DOHH2 (cell line): ENCODE data around the gene DNAH1.

Experiments
- H3F3A ChIP-seq: fragments of 200-600 bp; sonication (generic), shearing (Covaris generic); 2 replicates; pipeline ENCODE4 v1.6.0; 2016; ENCODE audit warnings: antibody characterized with exemption, mild to moderate bottlenecking; ENCODE audit not compliant: control insufficient read depth, insufficient read depth
- H3K27ac ChIP-seq: fragments of 200-600 bp; sonication (generic); 2 replicates; pipeline ENCODE4 v1.5.1; 2014; ENCODE audit warnings: low read depth, mild to moderate bottlenecking, low read length, moderate library complexity
- H3K27me3 ChIP-seq: fragments of 200-600 bp; sonication (generic); 2 replicates; pipeline ENCODE4 v1.6.1; 2014; ENCODE audit warnings: mild to moderate bottlenecking, low read length, mixed read lengths; ENCODE audit not compliant: control insufficient read depth
- H3K36me3 ChIP-seq: fragments of 200-600 bp; sonication (generic); 2 replicates; pipeline ENCODE4 v1.6.1; 2014; ENCODE audit warnings: mild to moderate bottlenecking, low read length, moderate library complexity, mixed read lengths; ENCODE audit not compliant: control insufficient read depth
- H3K4me1 ChIP-seq: fragments of 200-600 bp; sonication (generic); 2 replicates; pipeline ENCODE4 v1.6.1; 2014; ENCODE audit warnings: mild to moderate bottlenecking, low read length, mixed read lengths; ENCODE audit not compliant: control insufficient read depth
- H3K4me2 ChIP-seq: fragments of 200-600 bp; sonication (generic); 2 replicates; pipeline ENCODE4 v1.6.0; 2014; ENCODE audit warnings: mild to moderate bottlenecking, low read length, moderate library complexity
- H3K4me3 ChIP-seq: fragments of 200-600 bp; sonication (generic); 2 replicates; pipeline ENCODE4 v1.5.1; 2014; ENCODE audit warnings: mild to moderate bottlenecking, low read length, mixed read lengths
- H3K79me2 ChIP-seq: fragments of 200-600 bp; sonication (generic); 2 replicates; pipeline ENCODE4 v1.6.1; 2014; ENCODE audit warnings: mild to moderate bottlenecking, low read length, mixed read lengths; ENCODE audit not compliant: control insufficient read depth
- H3K9me2 ChIP-seq: fragments of 200-600 bp; sonication (generic); replicated peaks from 2 replicates; pipeline ENCODE4 v1.6.1; 2014; ENCODE audit warnings: mild to moderate bottlenecking, low read length, mixed read lengths; ENCODE audit not compliant: control insufficient read depth
- H3K9me3 ChIP-seq: fragments of 200-600 bp; sonication (generic); 2 replicates; pipeline ENCODE4 v1.6.1; 2014; ENCODE audit warnings: antibody characterized with exemption, low read length, mixed read lengths; ENCODE audit not compliant: control insufficient read depth, insufficient read depth
- H4K20me1 ChIP-seq: fragments of 200-600 bp; sonication (generic); 2 replicates; pipeline ENCODE4 v1.6.0; 2014; ENCODE audit warnings: low read depth, mild to moderate bottlenecking, antibody characterized with exemption, low read length, moderate library complexity; ENCODE audit not compliant: control insufficient read depth, insufficient read depth
- EZH2phosphoT487 ChIP-seq: fragments of 200-600 bp; sonication (generic); IDR thresholded peaks from 2 replicates; pipeline ENCODE4 v1.6.1; 2017; ENCODE audit warnings: borderline replicate concordance, mild to moderate bottlenecking, antibody characterized with exemption, low read length, moderate library complexity, mixed read lengths
- TF ChIP-seq, protein P1 (sequence below): fragments of 200-600 bp; sonication (generic); IDR thresholded peaks from one replicate; pipeline ENCODE4 v1.5.1; 2014; ENCODE audit warnings: antibody characterized with exemption, mild to moderate bottlenecking, low read depth, low read length; ENCODE audit not compliant: poor library complexity, severe bottlenecking

DNAH1 gene

DNA sequence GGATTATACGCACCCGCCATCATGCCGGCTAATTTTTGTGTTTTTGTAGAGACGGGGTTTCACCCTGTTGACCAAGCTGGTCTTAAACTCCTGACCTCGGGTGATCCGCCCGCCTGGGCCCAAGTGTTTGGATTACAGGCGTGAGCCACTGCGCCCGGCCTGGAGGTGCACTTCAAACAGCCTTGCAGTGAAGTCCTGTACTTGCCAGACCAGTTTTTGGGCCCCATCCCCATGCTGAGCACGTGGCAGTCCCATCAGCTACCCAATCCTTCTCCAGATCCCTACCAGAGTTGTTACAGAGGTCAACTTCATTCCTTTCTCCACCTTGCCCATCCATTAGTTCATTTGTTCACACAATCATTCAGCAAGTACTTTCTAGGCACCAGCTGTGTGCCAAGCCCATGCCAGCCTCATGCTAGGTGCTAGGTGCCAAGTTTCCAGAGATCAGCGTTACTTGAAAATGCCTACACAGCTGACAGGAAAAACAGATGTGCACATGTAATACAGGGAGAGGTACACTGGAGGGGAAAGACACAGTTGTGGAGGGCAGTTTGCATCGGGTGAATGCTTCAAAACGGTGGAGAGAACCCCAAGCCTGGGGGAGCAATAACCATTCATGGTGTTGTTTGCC is 2.2 kb downstream of the DNAH1 start:
- H3K79me2 ChIP-seq = no peaks in the 10 kb centered on the region
- H3K9me2 ChIP-seq = no peaks in the 10 kb centered on the region
- no peak overlapping the region for H3K4me2 ChIP-seq
- H3K4me1 ChIP-seq = peaks cover 15% of the 10 kb centered on the region
- H3K27me3 ChIP-seq = no peaks in the 10 kb centered on the region
- H3F3A ChIP-seq = no peaks in the 10 kb centered on the region
- no peaks in the 10 kb centered on the region for H3K9me3 ChIP-seq
- H3K27ac ChIP-seq = no peak overlapping the region
- H4K20me1 ChIP-seq = no peaks in the 10 kb centered on the region
- no peak overlapping the region for H3K4me3 ChIP-seq
- no peaks in the 10 kb centered on the region for H3K36me3 ChIP-seq
- TF ChIP-seq, protein P1, sequence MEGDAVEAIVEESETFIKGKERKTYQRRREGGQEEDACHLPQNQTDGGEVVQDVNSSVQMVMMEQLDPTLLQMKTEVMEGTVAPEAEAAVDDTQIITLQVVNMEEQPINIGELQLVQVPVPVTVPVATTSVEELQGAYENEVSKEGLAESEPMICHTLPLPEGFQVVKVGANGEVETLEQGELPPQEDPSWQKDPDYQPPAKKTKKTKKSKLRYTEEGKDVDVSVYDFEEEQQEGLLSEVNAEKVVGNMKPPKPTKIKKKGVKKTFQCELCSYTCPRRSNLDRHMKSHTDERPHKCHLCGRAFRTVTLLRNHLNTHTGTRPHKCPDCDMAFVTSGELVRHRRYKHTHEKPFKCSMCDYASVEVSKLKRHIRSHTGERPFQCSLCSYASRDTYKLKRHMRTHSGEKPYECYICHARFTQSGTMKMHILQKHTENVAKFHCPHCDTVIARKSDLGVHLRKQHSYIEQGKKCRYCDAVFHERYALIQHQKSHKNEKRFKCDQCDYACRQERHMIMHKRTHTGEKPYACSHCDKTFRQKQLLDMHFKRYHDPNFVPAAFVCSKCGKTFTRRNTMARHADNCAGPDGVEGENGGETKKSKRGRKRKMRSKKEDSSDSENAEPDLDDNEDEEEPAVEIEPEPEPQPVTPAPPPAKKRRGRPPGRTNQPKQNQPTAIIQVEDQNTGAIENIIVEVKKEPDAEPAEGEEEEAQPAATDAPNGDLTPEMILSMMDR = no peak
- TF ChIP-seq EZH2phosphoT487 = no peak

DNA sequence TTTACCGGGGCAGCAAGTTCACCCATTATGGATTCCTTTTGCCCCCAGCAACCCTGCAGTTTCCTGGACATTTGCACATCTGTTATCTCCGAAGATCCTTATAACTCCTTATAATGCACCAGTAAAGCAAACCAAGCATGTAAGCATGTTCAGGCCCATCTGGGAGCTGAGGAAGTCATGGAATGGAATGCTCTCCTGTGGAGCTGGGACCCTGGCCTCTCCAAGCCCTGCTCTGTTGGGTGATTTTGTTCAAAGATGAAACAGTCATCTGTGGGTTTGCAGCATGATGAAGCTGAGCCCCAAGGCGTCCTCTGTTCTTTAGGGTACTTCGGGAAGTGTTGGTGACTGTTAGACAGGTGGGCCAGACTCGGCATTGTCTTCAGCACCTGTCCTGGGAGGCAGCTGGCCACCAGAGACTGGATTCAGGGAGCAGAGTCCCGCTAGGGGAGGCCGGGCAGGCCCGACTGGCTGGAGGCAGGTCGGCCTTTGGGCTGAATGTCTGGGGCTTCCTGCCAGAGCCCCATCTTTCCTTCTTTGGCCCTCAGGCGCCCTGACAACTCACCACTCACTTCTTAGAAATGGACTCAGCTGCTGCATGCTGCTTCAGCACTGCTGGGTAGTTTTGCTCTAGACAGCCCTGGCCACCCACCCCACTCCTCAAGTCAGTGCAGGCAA is 3.9 kb downstream of the DNAH1 start:
- Histone ChIP-seq H3K27ac (no peak overlapping the region), H3K27me3 (no peaks in the 10 kb centered on the region), H3K4me2 (no peak overlapping the region), H3F3A (no peaks in the 10 kb centered on the region), H3K4me1 (peaks cover 5% of the 10 kb centered on the region), H3K9me2 (no peaks in the 10 kb centered on the region), H4K20me1 (no peaks in the 10 kb centered on the region), H3K9me3 (no peaks in the 10 kb centered on the region), H3K4me3 (no peak overlapping the region), H3K79me2 (no peaks in the 10 kb centered on the region), H3K36me3 (no peaks in the 10 kb centered on the region)
- TF ChIP-seq, protein P1 = no peak
- TF ChIP-seq EZH2phosphoT487 = no peak

DNA sequence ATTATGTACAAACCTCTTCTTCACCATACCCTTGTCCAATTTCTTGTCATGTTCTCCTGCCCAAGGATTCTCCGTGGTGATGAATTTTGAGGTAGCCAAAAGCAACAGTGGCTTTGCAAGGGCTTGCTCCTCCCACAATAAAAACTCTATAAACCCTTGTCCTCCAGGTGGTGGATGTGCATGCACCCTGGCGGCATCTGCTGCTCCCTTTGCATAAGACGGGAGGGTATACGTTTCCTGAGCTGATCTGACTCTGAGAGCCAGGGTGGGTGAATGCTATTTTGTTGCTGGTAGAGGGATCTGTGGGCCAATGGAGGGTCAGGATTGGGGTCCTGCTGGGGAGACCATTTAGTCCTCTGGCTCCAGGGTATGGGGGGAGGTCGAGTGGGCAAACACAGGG is 5.4 kb downstream of the DNAH1 start:
- H3K36me3 ChIP-seq = no peaks in the 10 kb centered on the region
- H4K20me1 ChIP-seq = no peaks in the 10 kb centered on the region; the same call in 1 of the 2 replicates
- no peaks in the 10 kb centered on the region for H3F3A ChIP-seq
- TF ChIP-seq EZH2phosphoT487 = no peak
- TF ChIP-seq, protein P1 = no peak
- no peak overlapping the region for H3K27ac ChIP-seq
- H3K4me1 ChIP-seq = peaks cover 5% of the 10 kb centered on the region
- H3K4me2 ChIP-seq = no peak overlapping the region
- H3K4me3 ChIP-seq = no peak overlapping the region
- no peaks in the 10 kb centered on the region for H3K9me3 ChIP-seq
- no peaks in the 10 kb centered on the region for H3K9me2 ChIP-seq
- no peaks in the 10 kb centered on the region for H3K79me2 ChIP-seq
- H3K27me3 ChIP-seq = no peaks in the 10 kb centered on the region
